ENCODE measurements around the gene TMEM217.
"Not testable (repeated sequence)": the region's sequence is repeated elsewhere in the genome, so short reads cannot be mapped to it uniquely, and the experiment has no call there.

TMEM217 gene

GRCh38 chr6:37187321-37188022, 70.5 kb downstream of the TMEM217 start:
- no peaks in the 10 kb centered on the region for H3K9me3 ChIP-seq (ENCODE audit: insufficient read depth, low read depth, low read length)
- H2AK5ac ChIP-seq (ENCODE audit: low read length): no peak overlapping the region
- no peak overlapping the region for H4K91ac ChIP-seq (ENCODE audit: low read depth, low read length)
- no peak overlapping the region for H3K18ac ChIP-seq (ENCODE audit: low read length)
- no peak overlapping the region for H2BK120ac ChIP-seq (ENCODE audit: insufficient read depth, low read length, poor library complexity)
- H4K12ac ChIP-seq (ENCODE audit: low read depth, low read length): no peak overlapping the region
- no peak overlapping the region for H2BK12ac ChIP-seq (ENCODE audit: low read length)
- H3K79me2 ChIP-seq (ENCODE audit: control insufficient read depth, insufficient read depth, low read length, poor library complexity): no peaks in the 10 kb centered on the region
- H3K27me3 ChIP-seq (ENCODE audit: insufficient read depth, low read length): no peaks in the 10 kb centered on the region
- H3K36me3 ChIP-seq (ENCODE audit: control insufficient read depth in 1 of 2, insufficient read depth in 2 of 2, low read length in 2 of 2): no peaks in the 10 kb centered on the region
- no peak overlapping the region for H3K23ac ChIP-seq (ENCODE audit: low read length)
- no peak overlapping the region for H3K9ac ChIP-seq (ENCODE audit: low read length)
- H3K4me2 ChIP-seq (ENCODE audit: low read length): no peak overlapping the region
- H2BK5ac ChIP-seq (ENCODE audit: low read depth, low read length, poor library complexity): no peak overlapping the region
- H2AFZ ChIP-seq (ENCODE audit: insufficient read depth, low read length, poor library complexity): no peak overlapping the region
- no peak overlapping the region for H3K14ac ChIP-seq (ENCODE audit: low read length)
- H3K4me1 ChIP-seq (ENCODE audit: control insufficient read depth in 1 of 2, insufficient read depth in 2 of 2, low read length in 2 of 2): peaks cover 0 to 1% of the 10 kb centered on the region in 2 experiments
- no peaks in the 10 kb centered on the region for H3K79me1 ChIP-seq (ENCODE audit: low read length)
- H4K8ac ChIP-seq (ENCODE audit: low read depth, low read length): no peak overlapping the region
- WGBS (ENCODE audit: extremely low coverage, insufficient coverage, insufficient read length): no CpG with 5 or more reads among the region's 7 CpGs
- H3K4ac ChIP-seq (ENCODE audit: low read depth, low read length): no peak overlapping the region
- no peak overlapping the region for H3K27ac ChIP-seq (ENCODE audit: low read depth, low read length)
- H3K4me3 ChIP-seq (ENCODE audit: low read depth, low read length): no peak overlapping the region
- DNase-seq: no peak

- H3K4me2 ChIP-seq (ENCODE audit: low read length); DNase-seq; H3K79me1 ChIP-seq (ENCODE audit: low read length); H2BK120ac ChIP-seq (ENCODE audit: insufficient read depth, low read length, poor library complexity); H3K18ac ChIP-seq (ENCODE audit: low read length); H3K36me3 ChIP-seq (ENCODE audit: control insufficient read depth in 1 of 2, insufficient read depth in 2 of 2, low read length in 2 of 2); H4K12ac ChIP-seq (ENCODE audit: low read depth, low read length); H3K4me3 ChIP-seq (ENCODE audit: low read depth, low read length); H3K14ac ChIP-seq (ENCODE audit: low read length); H3K4ac ChIP-seq (ENCODE audit: low read depth, low read length); H3K27ac ChIP-seq (ENCODE audit: low read depth, low read length); H4K8ac ChIP-seq (ENCODE audit: low read depth, low read length); H2AK5ac ChIP-seq (ENCODE audit: low read length); H3K27me3 ChIP-seq (ENCODE audit: insufficient read depth, low read length); H3K23ac ChIP-seq (ENCODE audit: low read length); H3K9me3 ChIP-seq (ENCODE audit: insufficient read depth, low read depth, low read length); H3K79me2 ChIP-seq (ENCODE audit: control insufficient read depth, insufficient read depth, low read length, poor library complexity); H3K4me1 ChIP-seq (ENCODE audit: control insufficient read depth in 1 of 2, insufficient read depth in 2 of 2, low read length in 2 of 2); H4K91ac ChIP-seq (ENCODE audit: low read depth, low read length); H2AFZ ChIP-seq (ENCODE audit: insufficient read depth, low read length, poor library complexity); H3K9ac ChIP-seq (ENCODE audit: low read length); H2BK5ac ChIP-seq (ENCODE audit: low read depth, low read length, poor library complexity); H2BK12ac ChIP-seq (ENCODE audit: low read length): not testable (repeated sequence)
- WGBS (ENCODE audit: extremely low coverage, insufficient coverage, insufficient read length): no CpG with 5 or more reads among the region's 6 CpGs
Measured at GRCh38 chr6:37185949-37186720, 71.8 kb downstream of the TMEM217 start.

GRCh38 chr6:37182736-37183590, 75.0 kb downstream of the TMEM217 start:
- no peak overlapping the region for H3K4ac ChIP-seq (ENCODE audit: low read depth, low read length)
- H3K9me3 ChIP-seq (ENCODE audit: insufficient read depth, low read depth, low read length): no peaks in the 10 kb centered on the region
- WGBS (ENCODE audit: extremely low coverage, insufficient coverage, insufficient read length): no CpG with 5 or more reads among the region's 8 CpGs
- no peak overlapping the region for H3K27ac ChIP-seq (ENCODE audit: low read depth, low read length)
- no peaks in the 10 kb centered on the region for H3K27me3 ChIP-seq (ENCODE audit: insufficient read depth, low read length)
- no peak overlapping the region for H3K9ac ChIP-seq (ENCODE audit: low read length)
- no peak overlapping the region for H2AK5ac ChIP-seq (ENCODE audit: low read length)
- H3K4me2 ChIP-seq (ENCODE audit: low read length): no peak overlapping the region
- H3K14ac ChIP-seq (ENCODE audit: low read length): no peak overlapping the region
- no peak overlapping the region for H4K8ac ChIP-seq (ENCODE audit: low read depth, low read length)
- no peaks in the 10 kb centered on the region for H3K36me3 ChIP-seq (ENCODE audit: control insufficient read depth in 1 of 2, insufficient read depth in 2 of 2, low read length in 2 of 2)
- H2BK12ac ChIP-seq (ENCODE audit: low read length): no peak overlapping the region
- H3K18ac ChIP-seq (ENCODE audit: low read length): no peak overlapping the region
- H2AFZ ChIP-seq (ENCODE audit: insufficient read depth, low read length, poor library complexity): no peak overlapping the region
- H3K4me1 ChIP-seq (ENCODE audit: control insufficient read depth in 1 of 2, insufficient read depth in 2 of 2, low read length in 2 of 2): no peaks in the 10 kb centered on the region
- no peak overlapping the region for H2BK120ac ChIP-seq (ENCODE audit: insufficient read depth, low read length, poor library complexity)
- no peak overlapping the region for H3K4me3 ChIP-seq (ENCODE audit: low read depth, low read length)
- H3K23ac ChIP-seq (ENCODE audit: low read length): no peak overlapping the region
- H3K79me1 ChIP-seq (ENCODE audit: low read length): no peaks in the 10 kb centered on the region
- H4K12ac ChIP-seq (ENCODE audit: low read depth, low read length): no peak overlapping the region
- DNase-seq: no peak
- no peaks in the 10 kb centered on the region for H3K79me2 ChIP-seq (ENCODE audit: control insufficient read depth, insufficient read depth, low read length, poor library complexity)
- H2BK5ac ChIP-seq (ENCODE audit: low read depth, low read length, poor library complexity): no peak overlapping the region
- no peak overlapping the region for H4K91ac ChIP-seq (ENCODE audit: low read depth, low read length)

GRCh38 chr6:37180610-37181009, 77.3 kb downstream of the TMEM217 start:
- H2BK12ac ChIP-seq (ENCODE audit: low read length); DNase-seq; H2BK120ac ChIP-seq (ENCODE audit: insufficient read depth, low read length, poor library complexity); H3K14ac ChIP-seq (ENCODE audit: low read length); H3K27ac ChIP-seq (ENCODE audit: low read depth, low read length); H3K4me2 ChIP-seq (ENCODE audit: low read length); H2AK5ac ChIP-seq (ENCODE audit: low read length); H3K79me2 ChIP-seq (ENCODE audit: control insufficient read depth, insufficient read depth, low read length, poor library complexity); H3K4me1 ChIP-seq (ENCODE audit: control insufficient read depth in 1 of 2, insufficient read depth in 2 of 2, low read length in 2 of 2); H3K27me3 ChIP-seq (ENCODE audit: insufficient read depth, low read length); H2BK5ac ChIP-seq (ENCODE audit: low read depth, low read length, poor library complexity); H2AFZ ChIP-seq (ENCODE audit: insufficient read depth, low read length, poor library complexity); H3K23ac ChIP-seq (ENCODE audit: low read length); H4K12ac ChIP-seq (ENCODE audit: low read depth, low read length); H3K79me1 ChIP-seq (ENCODE audit: low read length); H3K9ac ChIP-seq (ENCODE audit: low read length); H4K91ac ChIP-seq (ENCODE audit: low read depth, low read length); H4K8ac ChIP-seq (ENCODE audit: low read depth, low read length); H3K36me3 ChIP-seq (ENCODE audit: control insufficient read depth in 1 of 2, insufficient read depth in 2 of 2, low read length in 2 of 2); H3K4ac ChIP-seq (ENCODE audit: low read depth, low read length); H3K18ac ChIP-seq (ENCODE audit: low read length); H3K4me3 ChIP-seq (ENCODE audit: low read depth, low read length); H3K9me3 ChIP-seq (ENCODE audit: insufficient read depth, low read depth, low read length): not testable (repeated sequence)
- no CpG with 5 or more reads among the region's 4 CpGs for WGBS (ENCODE audit: extremely low coverage, insufficient coverage, insufficient read length)
